ENCODE data around the gene SELL. TPM values are rescaled to one million over a fixed set of nuclear protein-coding genes. Genes with fewer than 3 reads are reported as not detected.

Gene SELL
- total and polyA plus RNA-seq, 2 of the 4 experiments (the other 2 are of a cell fraction): not detected

- TF ChIP-seq USF2 (IDR thresholded peaks at IDR 0.05; ENCODE audit: low read depth, low read length) (no peak), RCOR1 (IDR thresholded peaks at IDR 0.05; ENCODE audit: insufficient replicate concordance, low read length) (no peak), RFX5 (IDR thresholded peaks at IDR 0.05; ENCODE audit: low read depth, low read length) (no peak), MAFK (IDR thresholded peaks at IDR 0.05; ENCODE audit: low read depth, low read length) (no peak), MAZ (IDR thresholded peaks at IDR 0.05; ENCODE audit: borderline replicate concordance, low read depth, low read length) (no peak), RAD21 (IDR thresholded peaks at IDR 0.05; ENCODE audit: low read length) (no peak), NFE2L2 (IDR thresholded peaks at IDR 0.05; ENCODE audit: low read depth, low read length) (no peak), CHD1 (IDR thresholded peaks at IDR 0.05; ENCODE audit: low read depth, low read length) (no peak), MXI1 (IDR thresholded peaks at IDR 0.05; ENCODE audit: borderline replicate concordance, low read depth, low read length) (no peak), CEBPB (IDR thresholded peaks at IDR 0.05; ENCODE audit: low read depth, low read length) (no peak), SMC3 (IDR thresholded peaks at IDR 0.05; ENCODE audit: low read depth, low read length) (no peak), BHLHE40 (IDR thresholded peaks at IDR 0.05; ENCODE audit: low read depth, low read length) (no peak), CTCF (conservative IDR thresholded peaks at IDR 0.05; ENCODE audit: low read depth, low read length) (no peak), FOS (IDR thresholded peaks at IDR 0.05; ENCODE audit: low read depth, low read length) (no peak), POLR2A (IDR thresholded peaks at IDR 0.05; ENCODE audit: low read depth, low read length) (no peak), ELK1 (IDR thresholded peaks at IDR 0.05; ENCODE audit: borderline replicate concordance, low read depth, low read length) (no peak)
- ATAC-seq (ENCODE audit: low read depth) (no peak), DNase-seq (no peak)
- Histone ChIP-seq H3K18ac (ENCODE audit: low read depth, low read length) (no peak overlapping the region), H3K14ac (replicated peaks; ENCODE audit: low read depth, low read length) (no peak overlapping the region), H2BK120ac (ENCODE audit: low read depth, low read length) (no peak overlapping the region), H3K23ac (ENCODE audit: low read depth, low read length) (no peak overlapping the region), H3K56ac (ENCODE audit: extremely low read depth, insufficient read depth, low read length) (no peak overlapping the region), H3K27me3 (ENCODE audit: control insufficient read depth, insufficient read depth, low read length) (no peaks in the 10 kb centered on the region), H2BK5ac (ENCODE audit: low read depth, low read length, poor library complexity, severe bottlenecking) (no peak overlapping the region), H4K91ac (ENCODE audit: insufficient read depth, low read depth, low read length) (no peak overlapping the region), H3K27ac (ENCODE audit: insufficient read depth, low read length) (no peak overlapping the region), H2AFZ (replicated peaks; ENCODE audit: low read length, poor library complexity) (no peak overlapping the region), H3K4me2 (ENCODE audit: low read depth, low read length) (no peak overlapping the region), H2BK20ac (ENCODE audit: low read depth, low read length) (no peak overlapping the region), H3K4me1 (ENCODE audit: control insufficient read depth, insufficient read depth, low read length) (no peaks in the 10 kb centered on the region), H4K20me1 (ENCODE audit: insufficient read depth, low read length) (no peaks in the 10 kb centered on the region), H3K9me3 (ENCODE audit: control insufficient read depth, insufficient read depth, low read length) (no peaks in the 10 kb centered on the region), H4K8ac (ENCODE audit: low read depth in 2 of 2, low read length in 2 of 2) (no peak overlapping the region), H2AK9ac (replicated peaks; ENCODE audit: low read depth, low read length, poor library complexity) (no peak overlapping the region), H3K9me1 (ENCODE audit: insufficient read depth, low read length) (no peaks in the 10 kb centered on the region), H3K79me1 (ENCODE audit: low read depth in 1 of 2, low read length in 2 of 2) (no peaks in the 10 kb centered on the region), H3K4me3 (ENCODE audit: insufficient read depth, low read depth, low read length) (no peak overlapping the region), H3K36me3 (ENCODE audit: control insufficient read depth, insufficient read depth, low read length) (no peaks in the 10 kb centered on the region), H2AK5ac (ENCODE audit: low read depth, low read length) (no peak overlapping the region), H2BK15ac (ENCODE audit: low read depth, low read length) (no peak overlapping the region), H4K5ac (ENCODE audit: low read depth, low read length) (no peak overlapping the region), H3K4ac (ENCODE audit: low read depth, low read length) (no peak overlapping the region), H3K9ac (ENCODE audit: low read depth, low read length) (no peak overlapping the region)
- intact Hi-C loops (cut with micrococcal nuclease) (no loop called here), in situ Hi-C loops (cut with MboI; ENCODE audit: low sequenced_read_pairs) (no loop called here), dilution Hi-C loops (cut with HindIII; ENCODE audit: low sequenced_read_pairs, unreplicated experiment) (no loop called here)
- BruUV-seq (replicated peaks): no TSS peak
- POLR2A ChIA-PET (ENCODE audit: unreplicated experiment): no interaction called here
- WGBS, 2 experiments (ENCODE audit: extremely low coverage in 2 of 2, insufficient read length in 1 of 2): no CpG with 5 or more reads among the region's 4 CpGs
- CTCF ChIA-PET: interaction anchor here (0.5 to 0.6 kb wide), 2 partner anchors 8 to 141 kb away, joined by 6 to 9 read pairs; no protein-coding TSS in a partner anchor
Measured at GRCh38 chr1:169692756-169693460, 18.5 kb downstream of the SELL start.

All from IMR-90 (cell line).